Ishikawa (cell line): Measurements from ENCODE around the gene CSPG4.

Experiments
- CEBPB ChIP-seq: IDR thresholded peaks from 2 replicates; pipeline ENCODE4 v1.6.1; 2012
- CREB1 ChIP-seq: IDR thresholded peaks from 2 replicates; pipeline ENCODE4 v1.6.1; 2012; ENCODE audit warnings: low read depth
- EGR1 ChIP-seq: IDR thresholded peaks from 2 replicates; pipeline ENCODE4 v1.6.1; 2012
- EP300 ChIP-seq: IDR thresholded peaks from 2 replicates; pipeline ENCODE4 v1.6.1; 2012; ENCODE audit warnings: borderline replicate concordance
- FOXM1 ChIP-seq: IDR thresholded peaks from 2 replicates; pipeline ENCODE4 v1.6.1; 2012; ENCODE audit warnings: low read depth, borderline replicate concordance
- MAX ChIP-seq: IDR thresholded peaks from 2 replicates; pipeline ENCODE4 v1.6.1; 2012
- RAD21 ChIP-seq: IDR thresholded peaks from 2 replicates; pipeline ENCODE4 v1.6.1; 2012; ENCODE audit warnings: low read depth
- REST ChIP-seq: IDR thresholded peaks from 2 replicates; pipeline ENCODE4 v1.6.1; 2012; ENCODE audit warnings: low read depth, mild to moderate bottlenecking
- TAF1 ChIP-seq: IDR thresholded peaks from 2 replicates; pipeline ENCODE4 v1.6.1; 2012; ENCODE audit warnings: low read depth, mild to moderate bottlenecking
- TCF12 ChIP-seq: IDR thresholded peaks from 2 replicates; pipeline ENCODE4 v1.6.1; 2012; ENCODE audit warnings: low read depth
- YY1 ChIP-seq: IDR thresholded peaks from 2 replicates; pipeline ENCODE4 v1.6.1; 2012; ENCODE audit warnings: low read depth

GRCh38 chr15:75704618-75705017 lies 8.0 kb downstream of the CSPG4 start:
- TF ChIP-seq TAF1 (no peak), TCF12 (no peak), EP300 (no peak), CEBPB (no peak), EGR1 (no peak), RAD21 (no peak), CREB1 (no peak), REST (no peak), FOXM1 (no peak), MAX (no peak), YY1 (no peak)
